Jurkat, Clone E6-1 (cell line): Measurements from ENCODE around the gene NPC1.
A peak's percentile ranks its signal among the peaks of the same experiment; 100 is the strongest.
"Not testable (repeated sequence)": the region's sequence is repeated elsewhere in the genome, so short reads cannot be mapped to it uniquely, and the experiment has no call there.

Experiments used
- DNase-seq: peaks from one replicate; pipeline ENCODE4 v3.0.0-alpha.2; 2011; ENCODE audit warnings: low read depth, low spot score
- H3K4me3 ChIP-seq: 2 replicates; pipeline ENCODE4 v1.5.1; 2011; ENCODE audit warnings: mild to moderate bottlenecking, low read length, control low read depth, moderate library complexity

Gene NPC1

GRCh38 chr18:23613091-23613475 lies 26.8 kb upstream of the NPC1 start:
- H3K4me3 ChIP-seq, DNase-seq: not testable (repeated sequence)

GRCh38 chr18:23612434-23613090 lies 26.3 kb upstream of the NPC1 start:
- no peak for DNase-seq
- H3K4me3 ChIP-seq = no peak overlapping the region

- DNase-seq = no peak
- H3K4me3 ChIP-seq = no peak overlapping the region
Measured at GRCh38 chr18:23609390-23610023, 23.2 kb upstream of the NPC1 start.

- no peak for DNase-seq
- no peak overlapping the region for H3K4me3 ChIP-seq
Measured at GRCh38 chr18:23608211-23608610, 21.9 kb upstream of the NPC1 start.

GRCh38 chr18:23605941-23606340 lies 19.6 kb upstream of the NPC1 start:
- DNase-seq = no peak
- H3K4me3 ChIP-seq = no peak overlapping the region

- DNase-seq = no peak
Measured at GRCh38 chr18:23599809-23600208, 13.5 kb upstream of the NPC1 start.

GRCh38 chr18:23596183-23596582 lies 9.9 kb upstream of the NPC1 start:
- no peak overlapping the region for H3K4me3 ChIP-seq
- no peak for DNase-seq

More at GRCh38 chr18:23599809-23600208, 13.5 kb upstream of the NPC1 start:
- H3K4me3 ChIP-seq = no peak overlapping the region

- no peak for DNase-seq
- H3K4me3 ChIP-seq = no peak overlapping the region
Measured at GRCh38 chr18:23595591-23595990, 9.3 kb upstream of the NPC1 start.

- DNase-seq = no peak
- H3K4me3 ChIP-seq = no peak overlapping the region
Measured at GRCh38 chr18:23593720-23594119, 7.4 kb upstream of the NPC1 start.

- no peak overlapping the region for H3K4me3 ChIP-seq
- no peak for DNase-seq
Measured at GRCh38 chr18:23592911-23593310, 6.6 kb upstream of the NPC1 start.

- H3K4me3 ChIP-seq = no peak overlapping the region
- no peak for DNase-seq
Measured at GRCh38 chr18:23591011-23591410, 4.7 kb upstream of the NPC1 start.

- no peak for DNase-seq
- H3K4me3 ChIP-seq = no peak overlapping the region
Measured at GRCh38 chr18:23588836-23589560, 2.7 kb upstream of the NPC1 start.

GRCh38 chr18:23587220-23587642 lies 925 bp upstream of the NPC1 start:
- H3K4me3 ChIP-seq = peak overlapping the region; percentile 35
- DNase-seq = no peak

GRCh38 chr18:23585897-23586248 lies 433 bp downstream of the NPC1 start:
- no peak for DNase-seq
- H3K4me3 ChIP-seq = peak overlapping the region; percentile 90

GRCh38 chr18:23585007-23585871 lies 1.1 kb downstream of the NPC1 start:
- peak overlapping the region; percentile 90 for H3K4me3 ChIP-seq
- DNase-seq = no peak

GRCh38 chr18:23584019-23584983 lies 2.0 kb downstream of the NPC1 start:
- no peak overlapping the region for H3K4me3 ChIP-seq
- no peak for DNase-seq

- no peak overlapping the region for H3K4me3 ChIP-seq
- no peak for DNase-seq
Measured at GRCh38 chr18:23583071-23583865, 3.0 kb downstream of the NPC1 start.
